Measurements from ENCODE around the gene MVB12B.

The MVB12B gene

DNA sequence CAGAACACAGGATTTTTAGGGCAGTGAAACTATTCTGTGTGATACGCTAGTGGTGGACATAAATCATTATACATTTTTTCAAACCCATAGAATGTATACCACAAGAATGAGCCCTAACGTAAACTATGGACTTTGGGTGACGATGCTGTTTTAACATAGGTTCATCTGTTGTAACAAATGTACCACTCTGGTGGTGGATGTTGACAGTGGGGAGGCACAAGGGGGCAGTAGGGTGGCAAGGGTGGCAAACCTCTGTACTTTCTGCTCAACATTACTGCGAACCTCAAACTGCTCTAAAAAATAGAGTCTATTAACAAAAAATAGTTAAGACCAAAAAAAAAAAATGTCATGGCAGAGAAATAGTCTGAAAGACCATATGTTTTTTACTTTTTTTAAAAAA lies 9.1 kb upstream of the MVB12B start:
- ATAC-seq (peak; percentile 84), DNase-seq (peak in 1 of 2 donors; percentile 41)
- H3K27me3 Mint-ChIP-seq = peaks cover 17% of the 10 kb centered on the region
- peak overlapping the region in 1 of 2 donors; percentile 90 for H3K27ac Mint-ChIP-seq
- H3K4me1 Mint-ChIP-seq = peaks cover 30% of the 10 kb centered on the region
- no peak overlapping the region for H3K4me3 Mint-ChIP-seq
- H3K9me3 Mint-ChIP-seq = no peaks in the 10 kb centered on the region

DNA sequence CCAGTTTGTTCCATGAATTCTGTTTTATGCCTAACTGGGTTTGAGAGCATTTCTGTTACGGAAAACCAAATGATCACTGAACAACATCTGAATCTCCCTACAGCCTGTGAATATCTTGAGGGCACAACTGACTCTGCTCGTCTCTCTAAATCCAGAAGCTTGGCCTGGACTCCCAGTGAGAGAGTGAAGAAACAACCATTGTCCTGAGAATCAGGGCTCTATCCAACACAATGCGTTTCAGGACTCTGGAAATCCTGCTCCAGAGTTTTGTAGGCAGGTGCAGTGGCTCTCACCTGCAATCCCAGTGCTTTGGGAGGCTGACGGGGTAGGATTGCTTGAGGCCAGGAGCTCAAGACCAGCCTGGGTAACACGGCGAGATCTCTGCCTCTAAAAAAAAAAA lies 7.8 kb upstream of the MVB12B start:
- Mint-ChIP-seq H3K27ac (no peak overlapping the region), H3K4me1 (peaks cover 21% of the 10 kb centered on the region), H3K9me3 (peaks cover 6 to 7% of the 10 kb centered on the region in 2 donors), H3K27me3 (peaks cover 16% of the 10 kb centered on the region), H3K4me3 (no peak overlapping the region)
- ATAC-seq = no peak
- no peak for DNase-seq

DNA sequence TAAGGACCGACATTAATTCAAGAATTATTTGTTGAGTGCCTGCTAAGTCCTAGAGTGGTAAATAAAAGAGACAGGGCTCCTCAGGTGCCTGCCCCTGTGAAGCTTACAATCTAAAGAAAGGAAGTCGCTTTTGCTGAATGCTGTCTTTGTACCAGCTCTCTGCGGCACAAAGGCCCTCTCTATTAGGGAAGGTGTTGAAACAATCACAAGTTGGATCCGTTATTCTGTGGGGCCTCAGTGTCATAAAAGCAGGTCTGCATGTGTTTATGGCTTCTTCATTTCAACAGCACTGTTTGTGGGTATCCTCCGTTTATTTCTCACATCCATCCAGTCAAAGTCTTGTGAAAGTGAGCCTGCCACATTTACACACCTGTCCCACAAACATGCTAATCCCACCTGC lies 7.0 kb upstream of the MVB12B start:
- DNase-seq (no peak), ATAC-seq (no peak)
- Mint-ChIP-seq H3K4me1 (peaks cover 21% of the 10 kb centered on the region), H3K27me3 (peaks cover 8% of the 10 kb centered on the region), H3K9me3 (peaks cover 9 to 11% of the 10 kb centered on the region in 2 donors), H3K4me3 (no peak overlapping the region), H3K27ac (peak overlapping the region; percentile 15 to 24)

DNA sequence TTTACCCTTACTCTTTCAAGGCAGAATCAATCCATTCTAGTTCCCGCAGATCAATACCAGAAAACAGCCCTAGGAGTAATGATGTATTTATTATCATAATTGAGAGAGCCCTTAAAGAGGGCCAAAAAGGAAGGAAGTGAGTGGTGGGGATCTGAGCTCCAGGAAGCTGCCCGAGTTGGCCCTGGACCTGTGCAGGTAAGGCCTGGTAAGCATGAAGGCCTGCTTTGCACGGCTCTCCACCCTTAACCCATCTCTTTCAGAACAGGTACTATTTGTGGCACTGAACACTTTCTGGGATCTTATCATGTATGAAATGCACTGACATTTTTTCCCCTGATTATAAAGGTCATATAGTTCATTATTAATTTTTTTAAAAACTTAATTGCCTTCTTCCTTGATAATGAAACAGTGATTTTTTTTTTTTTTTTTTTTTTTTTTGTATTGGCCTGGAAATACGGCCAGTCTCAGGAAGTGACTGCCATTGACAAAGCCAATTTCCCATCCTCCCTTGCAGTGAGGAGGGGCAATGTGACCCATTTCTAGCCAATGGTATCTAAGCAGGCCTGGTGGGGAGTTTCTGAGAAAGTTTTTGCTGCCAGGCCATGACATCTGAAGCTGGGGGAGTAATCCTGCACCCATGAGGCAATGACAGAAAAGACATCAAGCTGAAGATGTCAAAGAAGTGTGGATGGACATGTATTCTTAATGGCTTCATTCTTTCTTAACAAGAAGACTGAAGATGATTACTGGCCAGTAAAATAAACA lies 6.3 kb upstream of the MVB12B start:
- no peak overlapping the region for H3K4me3 Mint-ChIP-seq
- H3K4me1 Mint-ChIP-seq = peaks cover 21% of the 10 kb centered on the region
- peaks cover 1% of the 10 kb centered on the region for H3K27me3 Mint-ChIP-seq
- ATAC-seq = peak; percentile 62
- DNase-seq = peak in 1 of 2 donors; percentile 26
- peaks cover 9 to 11% of the 10 kb centered on the region in 2 donors for H3K9me3 Mint-ChIP-seq
- H3K27ac Mint-ChIP-seq = peak overlapping the region; percentile 15 to 24

DNA sequence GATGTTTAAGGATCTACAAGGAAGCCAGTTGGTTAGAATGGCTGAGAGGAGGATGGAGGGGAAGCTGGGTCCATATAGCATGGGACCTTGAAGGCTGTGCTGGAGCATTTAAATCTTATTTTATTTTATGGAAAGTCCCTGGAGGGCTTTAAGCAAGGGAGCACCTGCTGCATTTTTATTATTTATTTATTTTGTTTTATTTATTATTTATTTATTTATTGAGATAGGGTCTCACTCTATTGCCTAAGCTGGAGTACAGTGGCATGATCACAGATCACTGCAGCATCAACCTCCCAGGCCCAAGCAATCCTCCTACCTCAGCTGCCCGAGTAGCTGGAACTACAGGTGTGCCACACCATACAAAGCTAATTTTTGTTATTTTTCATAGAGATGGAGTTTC lies 4.9 kb upstream of the MVB12B start:
- peaks cover 29% of the 10 kb centered on the region for H3K4me1 Mint-ChIP-seq
- DNase-seq = no peak
- no peaks in the 10 kb centered on the region for H3K27me3 Mint-ChIP-seq
- peaks cover 9 to 11% of the 10 kb centered on the region in 2 donors for H3K9me3 Mint-ChIP-seq
- no peak for ATAC-seq
- H3K27ac Mint-ChIP-seq = no peak overlapping the region
- H3K4me3 Mint-ChIP-seq = no peak overlapping the region

DNA sequence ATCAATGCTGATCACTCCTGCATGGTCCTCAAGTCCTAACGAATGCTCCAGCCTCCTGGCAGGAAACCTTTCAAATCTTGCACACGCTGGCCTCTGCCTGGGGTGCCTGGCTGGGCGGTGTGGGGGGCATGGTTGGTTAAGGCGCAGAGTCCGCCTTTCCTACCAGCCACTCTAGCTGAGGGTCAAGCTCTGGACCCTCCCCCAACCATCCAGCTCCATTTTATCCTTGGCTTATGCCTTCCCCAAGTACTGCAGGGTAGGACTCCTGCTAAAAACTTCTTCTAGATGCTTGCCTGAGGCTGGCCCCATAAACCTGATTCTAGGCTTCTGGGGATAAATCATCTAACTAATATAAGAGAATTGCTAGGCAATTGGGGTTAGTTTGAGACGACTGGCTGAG lies 808 bp upstream of the MVB12B start:
- Mint-ChIP-seq H3K4me3 (peak overlapping the region; percentile 76 to 95), H3K27ac (peak overlapping the region; percentile 88 to 98), H3K4me1 (peaks cover 44% of the 10 kb centered on the region), H3K27me3 (no peaks in the 10 kb centered on the region), H3K9me3 (peaks cover 9 to 11% of the 10 kb centered on the region in 2 donors)
- ATAC-seq = no peak
- no peak for DNase-seq

DNA sequence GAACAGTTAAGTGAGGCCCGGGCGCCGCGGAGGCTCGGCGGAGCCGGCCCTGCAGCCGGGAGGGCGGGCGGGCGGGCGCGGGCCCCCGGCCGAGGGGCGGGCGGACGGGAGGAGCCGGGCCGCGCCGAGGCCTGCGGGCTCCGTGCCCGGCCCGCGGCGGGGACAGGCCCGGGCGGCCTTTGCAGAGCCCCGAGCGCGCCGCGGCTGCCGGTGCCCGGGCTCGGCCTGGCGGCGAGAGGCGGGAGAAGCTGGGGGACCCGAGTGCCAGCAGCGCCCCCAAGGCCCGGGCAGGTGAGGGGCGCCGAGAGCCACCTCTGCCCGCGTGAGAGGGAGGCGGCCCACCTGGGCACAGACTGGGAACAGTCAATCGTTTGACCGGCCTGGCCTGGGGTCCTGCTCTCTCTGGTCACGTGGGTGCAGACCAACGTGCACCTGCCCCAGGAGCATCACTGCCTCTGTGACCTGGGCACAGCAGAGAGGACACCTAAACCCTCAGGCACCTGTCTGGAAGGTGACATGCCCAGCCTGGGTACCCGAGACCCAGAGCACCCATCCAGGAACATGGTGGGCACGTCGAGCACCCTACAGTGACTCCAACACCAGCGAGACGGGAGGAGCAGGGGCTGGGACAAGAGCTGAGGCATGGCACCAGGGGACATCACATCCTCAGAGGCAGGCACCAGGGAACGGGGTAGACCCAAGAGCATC lies 531 bp downstream of the MVB12B start:
- Mint-ChIP-seq H3K27ac (peak overlapping the region; percentile 9 to 94), H3K4me1 (peaks cover 57% of the 10 kb centered on the region), H3K9me3 (peaks cover 9 to 11% of the 10 kb centered on the region in 2 donors), H3K4me3 (peak overlapping the region; percentile 85 to 91), H3K27me3 (no peaks in the 10 kb centered on the region)
- DNase-seq (peak; percentile 44 to 51), ATAC-seq (peak; percentile 52)

DNA sequence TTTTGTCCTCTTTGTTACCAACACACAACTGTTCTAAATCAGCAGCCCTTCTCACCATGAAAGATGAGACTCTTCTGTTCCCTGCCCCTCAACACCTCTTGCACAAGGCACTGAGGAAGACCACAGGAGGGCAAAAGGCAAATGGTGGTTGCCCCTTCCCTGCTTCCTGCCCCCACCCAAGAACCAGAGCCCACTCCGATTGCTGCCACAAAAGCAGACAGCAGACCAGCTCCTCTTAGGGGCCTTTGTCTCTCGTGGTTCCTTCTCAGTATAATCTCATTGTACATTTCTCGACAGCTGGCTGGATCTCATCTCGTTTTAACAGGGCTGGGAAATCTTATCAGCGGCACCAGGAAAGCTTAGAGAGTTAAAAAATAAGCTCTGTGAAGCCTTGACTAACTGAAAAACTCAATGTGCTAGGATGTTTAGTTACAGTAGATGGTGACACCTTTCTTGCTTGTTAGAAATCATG lies 1.1 kb downstream of the MVB12B start:
- H3K4me1 Mint-ChIP-seq = peaks cover 63% of the 10 kb centered on the region
- H3K27ac Mint-ChIP-seq = peak overlapping the region; percentile 9 to 94
- no peaks in the 10 kb centered on the region for H3K27me3 Mint-ChIP-seq
- ATAC-seq (no peak), DNase-seq (no peak)
- H3K9me3 Mint-ChIP-seq = peaks cover 9 to 11% of the 10 kb centered on the region in 2 donors
- peak overlapping the region; percentile 85 to 91 for H3K4me3 Mint-ChIP-seq

DNA sequence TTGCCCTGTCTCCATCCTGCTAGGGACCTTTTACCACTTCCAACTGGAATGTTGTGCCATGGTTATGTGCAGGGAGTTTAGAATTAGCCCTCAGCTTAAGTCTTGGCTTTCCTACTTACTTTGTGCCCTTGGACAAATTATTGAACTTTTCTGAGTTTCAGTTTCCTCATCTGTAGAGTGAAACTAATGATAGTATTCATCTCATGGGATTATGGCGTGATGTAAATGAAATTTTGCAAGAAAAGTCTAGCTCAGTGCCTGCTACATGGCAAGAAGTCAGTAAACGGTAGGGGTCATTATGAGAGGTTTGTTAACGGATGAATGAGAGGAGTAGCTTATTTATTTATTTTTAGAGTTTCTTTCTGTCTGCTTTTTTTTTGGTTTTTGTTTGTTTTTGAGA lies 1.8 kb downstream of the MVB12B start:
- H3K9me3 Mint-ChIP-seq = peaks cover 7 to 9% of the 10 kb centered on the region in 2 donors
- ATAC-seq (no peak), DNase-seq (no peak)
- H3K4me3 Mint-ChIP-seq = peak overlapping the region; percentile 85 to 91
- H3K27ac Mint-ChIP-seq = no peak overlapping the region
- H3K27me3 Mint-ChIP-seq = no peaks in the 10 kb centered on the region
- H3K4me1 Mint-ChIP-seq = peaks cover 66% of the 10 kb centered on the region

DNA sequence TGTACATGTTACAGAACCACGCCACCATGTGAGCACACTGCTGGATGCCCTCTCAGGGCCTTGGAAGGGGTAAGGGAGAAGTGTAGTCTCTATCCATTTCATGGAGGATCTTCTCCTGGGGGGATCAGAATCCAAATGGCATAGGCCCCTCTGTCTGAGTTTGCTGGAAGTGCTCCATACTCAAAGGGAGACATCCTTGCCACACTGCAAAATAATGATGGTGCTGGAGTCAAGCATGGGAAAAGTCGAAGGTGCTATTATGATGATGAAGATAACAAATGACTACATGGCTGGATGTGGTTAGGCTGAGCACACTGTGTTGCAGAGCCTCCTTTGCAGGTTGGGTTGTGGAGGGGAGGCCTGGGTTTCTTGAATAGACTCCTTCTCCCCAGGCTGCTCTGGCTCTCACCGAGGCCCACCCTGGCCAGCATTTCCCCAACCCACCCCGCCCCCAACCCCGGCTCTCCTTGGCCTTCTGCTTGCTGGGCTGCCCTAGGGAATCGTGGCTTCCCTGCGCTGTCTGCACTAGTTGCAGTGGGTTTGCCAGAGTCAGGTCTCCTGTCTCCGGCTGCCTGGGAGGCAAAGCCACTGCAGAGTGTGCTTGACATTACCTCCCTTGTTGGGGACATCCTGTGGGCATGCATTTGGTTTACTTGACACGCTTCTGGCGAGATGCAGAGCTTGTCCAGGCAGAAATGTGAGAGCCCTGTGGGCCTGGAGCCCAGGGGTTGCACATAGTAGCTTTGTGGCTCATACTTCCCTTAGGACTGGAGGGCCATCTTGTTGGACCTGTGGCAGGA lies 3.0 kb downstream of the MVB12B start:
- Mint-ChIP-seq H3K27ac (no peak overlapping the region), H3K27me3 (no peaks in the 10 kb centered on the region), H3K9me3 (no peaks in the 10 kb centered on the region), H3K4me1 (peaks cover 75% of the 10 kb centered on the region), H3K4me3 (peak overlapping the region; percentile 29 to 73)
- DNase-seq (peak; percentile 9 to 38), ATAC-seq (peak; percentile 74)

DNA sequence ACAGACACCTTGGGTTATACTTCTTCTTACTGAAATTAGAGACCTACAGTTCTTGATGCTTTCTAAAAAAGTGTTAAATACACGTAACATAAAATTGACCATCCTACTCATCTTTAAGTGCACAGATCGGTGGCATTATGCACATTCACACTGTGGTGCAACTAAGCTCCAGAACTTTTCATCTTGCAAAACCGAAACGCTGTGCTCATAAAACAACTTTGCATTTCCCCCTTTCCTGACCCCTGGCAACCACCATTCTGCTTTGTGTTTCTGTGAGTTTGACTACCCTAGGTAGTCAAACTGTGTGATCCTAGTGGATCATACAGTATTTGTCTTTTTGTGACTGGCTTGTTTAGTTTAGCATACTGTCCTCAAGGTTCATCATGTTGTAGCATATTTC lies 3.9 kb downstream of the MVB12B start:
- Mint-ChIP-seq H3K9me3 (no peaks in the 10 kb centered on the region), H3K4me1 (peaks cover 82% of the 10 kb centered on the region), H3K27me3 (no peaks in the 10 kb centered on the region), H3K4me3 (peak overlapping the region in 1 of 2 donors; percentile 60), H3K27ac (no peak overlapping the region)
- no peak for ATAC-seq
- no peak for DNase-seq

DNA sequence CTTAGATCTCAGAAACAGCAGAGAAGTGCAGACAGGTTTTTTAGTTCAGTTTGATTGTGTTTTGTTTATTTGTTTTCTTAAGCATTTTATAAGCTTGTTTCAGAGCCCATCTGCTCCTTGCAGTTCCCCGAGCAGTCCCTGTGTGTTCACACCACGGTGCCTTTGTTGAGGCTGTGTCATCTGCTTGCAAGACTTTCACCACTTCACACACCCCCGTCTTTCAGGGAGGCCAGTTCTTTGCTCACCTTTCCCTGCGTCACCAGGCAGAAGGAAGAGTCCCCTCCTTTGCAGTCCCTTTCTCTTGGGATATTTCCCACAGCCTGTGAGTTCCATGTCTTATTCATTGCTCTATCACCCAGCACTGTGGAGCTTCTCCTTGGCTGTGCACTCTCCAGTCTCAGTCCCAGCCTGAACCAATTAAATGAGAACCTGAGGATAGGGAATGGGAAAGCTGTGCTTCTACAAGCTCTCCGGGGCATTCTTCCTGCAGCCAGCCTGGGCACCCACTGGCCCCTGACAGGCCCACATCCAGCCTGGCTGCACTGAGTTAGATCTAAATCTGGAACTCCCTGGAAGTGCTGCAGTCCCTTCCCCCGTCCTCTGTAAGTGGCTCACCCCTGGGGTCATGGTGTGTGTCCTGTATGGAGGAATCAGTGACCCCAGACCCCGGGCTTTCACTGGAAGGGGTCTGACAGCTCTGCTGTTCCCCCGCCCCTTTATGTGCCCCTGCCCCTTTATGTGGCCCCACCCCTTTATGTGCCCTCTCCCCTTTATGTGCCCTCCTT lies 5.5 kb downstream of the MVB12B start:
- H3K9me3 Mint-ChIP-seq = no peaks in the 10 kb centered on the region
- peaks cover 74% of the 10 kb centered on the region for H3K4me1 Mint-ChIP-seq
- no peaks in the 10 kb centered on the region for H3K27me3 Mint-ChIP-seq
- ATAC-seq = peak; percentile 44
- peak in 1 of 2 donors; percentile 31 for DNase-seq
- H3K4me3 Mint-ChIP-seq = peak overlapping the region in 1 of 2 donors; percentile 34
- peak overlapping the region in 1 of 2 donors; percentile 68 for H3K27ac Mint-ChIP-seq

DNA sequence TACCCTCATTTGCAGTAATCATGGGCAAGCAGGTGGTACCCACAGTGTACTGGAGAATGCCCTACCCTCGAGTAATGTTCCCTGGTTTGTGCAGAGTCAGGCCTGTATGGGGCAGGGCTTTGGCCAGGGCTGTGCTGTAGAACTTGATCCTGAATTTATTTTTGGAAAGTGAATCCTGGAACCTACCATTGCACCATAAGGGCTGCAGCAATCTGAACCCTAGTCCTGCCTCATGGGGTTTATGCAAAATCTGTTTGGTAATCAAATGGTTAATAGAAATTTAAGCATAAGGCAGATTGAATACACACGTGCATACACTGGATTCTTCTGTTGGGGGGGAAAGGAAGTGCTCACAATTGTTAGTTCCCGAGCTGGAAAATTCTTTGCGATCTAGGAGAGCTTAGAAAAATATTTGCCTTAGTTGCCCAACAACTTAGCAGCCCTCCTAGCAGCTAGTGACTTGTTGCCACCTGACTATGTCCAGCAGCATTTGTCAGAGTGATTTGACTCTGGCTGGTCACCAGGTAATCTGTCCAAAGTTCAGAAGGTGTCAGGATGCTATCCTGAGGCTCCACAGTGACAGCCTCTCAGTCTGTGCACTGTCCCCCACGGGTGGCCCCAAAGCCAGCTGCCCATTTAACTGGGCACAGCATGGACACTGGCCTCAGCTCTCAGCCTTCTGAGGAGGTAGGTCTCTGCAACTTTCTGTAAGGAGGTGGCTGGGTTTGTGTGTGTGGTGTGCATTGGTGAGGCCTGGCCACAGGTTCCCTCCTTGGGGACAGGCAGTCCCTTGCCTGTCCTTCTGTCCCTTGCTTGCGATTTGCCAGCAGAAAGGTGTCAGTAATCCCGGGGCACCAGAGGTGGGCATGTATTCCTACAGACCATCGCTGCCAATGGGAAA lies 8.3 kb downstream of the MVB12B start:
- Mint-ChIP-seq H3K27ac (no peak overlapping the region), H3K4me3 (no peak overlapping the region), H3K27me3 (no peaks in the 10 kb centered on the region), H3K9me3 (no peaks in the 10 kb centered on the region), H3K4me1 (peaks cover 58% of the 10 kb centered on the region)
- ATAC-seq (no peak), DNase-seq (no peak)
